ENCODE results near the gene FLOT1.
A peak's percentile ranks its signal among the peaks of the same experiment; 100 is the strongest.
"Not testable (repeated sequence)": the region's sequence is repeated elsewhere in the genome, so short reads cannot be mapped to it uniquely, and the experiment has no call there.

FLOT1 gene

DNA sequence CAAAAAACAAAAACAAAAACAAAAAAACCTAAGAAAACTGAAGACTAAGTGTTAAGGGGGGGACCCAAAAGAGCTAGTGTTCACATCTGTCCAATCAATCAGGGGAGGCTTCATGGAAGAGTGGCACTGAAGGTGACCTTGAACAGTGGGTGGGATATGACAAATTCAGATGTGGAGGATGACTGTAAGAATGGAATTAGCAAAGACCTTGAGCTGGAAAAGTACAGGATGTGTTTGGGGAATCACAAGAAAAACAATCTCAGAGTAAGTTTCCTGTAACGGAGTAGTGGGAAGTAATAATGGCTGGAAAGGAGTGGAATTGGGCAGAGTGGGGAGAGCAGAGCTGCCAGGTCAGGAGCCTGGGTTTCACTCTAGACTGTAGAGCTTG is 4.8 kb upstream of the FLOT1 start:
- DNase-seq (ENCODE audit: low read depth in 2 of 2) = no peak

DNA sequence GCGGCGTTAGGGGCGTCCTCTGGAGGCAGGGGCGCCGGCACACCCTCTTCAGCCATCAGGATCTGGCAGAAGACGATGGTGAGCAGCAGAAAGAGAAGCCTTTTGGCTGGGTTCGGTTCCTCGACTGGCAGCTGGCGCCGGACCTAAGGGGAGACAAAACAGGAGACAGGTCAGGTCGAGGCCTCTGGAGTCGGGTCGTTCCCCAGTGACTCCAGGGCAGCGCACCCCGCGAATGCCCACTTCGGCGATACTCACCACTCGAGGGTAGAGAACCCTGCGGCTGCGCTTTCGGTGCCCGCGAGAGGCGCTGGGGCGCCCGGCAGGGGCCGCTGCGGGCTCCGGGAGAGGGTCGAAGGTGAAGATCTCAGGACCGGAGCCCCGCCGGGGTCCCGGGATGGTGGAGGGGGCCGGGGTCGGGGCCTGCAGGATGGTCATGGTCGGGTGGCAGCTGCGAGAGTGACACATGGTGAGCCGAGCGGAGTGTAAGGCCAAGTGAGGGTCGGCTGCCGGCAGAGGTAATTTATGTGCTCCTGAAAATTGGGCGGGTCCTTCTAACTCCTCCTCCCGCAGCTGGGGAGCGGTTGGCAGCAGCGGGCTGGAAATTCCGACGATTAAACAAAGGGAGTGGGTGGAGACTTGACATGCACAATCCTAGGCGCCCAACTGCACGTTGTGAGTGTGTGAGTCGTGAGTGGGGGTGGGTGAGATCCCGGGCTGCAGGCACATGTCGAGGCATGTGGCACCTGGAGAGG is 1.7 kb upstream of the FLOT1 start, which contains the start of gene IER3:
Gene IER3 (minus strand): TSS at position 494 of the 752 bp plus-strand sequence. CDS start 29 bp downstream, at position 465.
- DNase-seq (ENCODE audit: low read depth in 2 of 2) = peak; percentile 85 to 87

DNA sequence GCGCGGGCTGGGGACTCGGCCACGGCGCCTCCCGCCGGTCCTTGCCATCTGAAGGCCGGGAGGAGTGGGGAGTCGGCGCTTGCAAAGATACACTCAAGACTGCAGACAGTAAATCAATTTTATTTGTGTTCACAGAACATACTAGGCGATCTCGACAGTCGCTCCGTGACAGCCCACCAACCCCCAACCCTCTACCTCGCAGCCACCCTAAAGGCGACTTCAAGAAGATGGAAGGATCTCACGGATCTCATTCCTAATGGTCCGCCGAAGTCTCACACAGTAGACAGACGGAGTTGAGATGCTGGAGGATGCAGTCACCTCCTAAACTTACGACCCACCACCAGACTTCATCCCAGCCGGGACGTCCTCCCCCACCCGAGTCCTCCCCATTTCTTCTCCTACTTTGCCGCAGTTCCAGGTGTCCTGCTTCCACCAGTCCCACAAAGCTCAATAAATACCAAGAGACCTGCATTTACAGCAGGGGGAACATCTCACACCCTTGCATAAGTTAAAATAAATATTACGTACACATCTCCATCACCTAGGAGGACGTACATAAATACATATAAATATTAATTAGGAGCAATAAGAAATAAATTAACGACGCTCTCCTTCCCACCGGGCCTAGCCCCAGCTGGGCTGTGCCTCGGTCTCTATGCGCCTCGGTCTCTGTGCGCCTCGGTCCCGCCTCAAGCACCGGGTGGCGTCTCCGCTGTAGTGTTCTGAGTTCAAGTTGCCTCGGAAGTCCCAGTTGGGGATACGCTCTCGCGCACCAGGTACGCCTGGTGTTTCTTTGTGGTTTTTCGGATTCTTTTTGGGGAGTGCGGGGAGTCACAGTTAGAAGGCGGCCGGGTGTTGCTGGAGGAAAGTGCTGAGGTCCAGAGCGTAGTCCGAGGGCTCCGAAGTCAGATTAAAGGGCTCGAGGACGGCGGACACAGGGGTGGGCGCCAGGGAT is 889 bp upstream of the FLOT1 start:
- no peak for DNase-seq (ENCODE audit: low read depth in 2 of 2)

DNA sequence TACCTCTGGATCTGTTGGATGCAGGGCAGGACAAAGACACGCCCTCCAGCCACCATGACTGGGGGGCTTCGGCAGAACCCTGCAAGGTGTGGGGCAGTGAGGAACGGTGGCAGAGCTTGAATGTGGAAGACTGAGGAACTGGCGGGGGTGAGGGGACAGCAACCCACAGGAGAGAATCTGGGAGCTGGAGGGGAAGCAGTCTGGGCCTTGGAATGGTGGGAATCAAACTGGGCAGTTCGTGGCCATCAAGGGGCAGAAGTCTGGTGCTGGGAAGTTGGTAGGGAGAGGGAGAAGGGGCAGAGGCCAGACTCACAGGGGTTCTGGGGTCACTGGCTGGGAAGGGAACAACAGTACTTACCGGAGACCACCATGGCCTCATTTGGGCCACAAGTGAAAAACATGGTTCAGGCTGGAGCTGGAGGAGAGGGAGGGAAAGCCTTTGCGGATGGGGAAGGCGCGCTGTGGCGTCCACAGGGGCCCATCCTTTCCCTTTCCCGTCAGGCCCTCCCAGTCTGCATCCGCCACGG is 635 bp downstream of the FLOT1 start:
- DNase-seq (ENCODE audit: low read depth in 2 of 2) = no peak

DNA sequence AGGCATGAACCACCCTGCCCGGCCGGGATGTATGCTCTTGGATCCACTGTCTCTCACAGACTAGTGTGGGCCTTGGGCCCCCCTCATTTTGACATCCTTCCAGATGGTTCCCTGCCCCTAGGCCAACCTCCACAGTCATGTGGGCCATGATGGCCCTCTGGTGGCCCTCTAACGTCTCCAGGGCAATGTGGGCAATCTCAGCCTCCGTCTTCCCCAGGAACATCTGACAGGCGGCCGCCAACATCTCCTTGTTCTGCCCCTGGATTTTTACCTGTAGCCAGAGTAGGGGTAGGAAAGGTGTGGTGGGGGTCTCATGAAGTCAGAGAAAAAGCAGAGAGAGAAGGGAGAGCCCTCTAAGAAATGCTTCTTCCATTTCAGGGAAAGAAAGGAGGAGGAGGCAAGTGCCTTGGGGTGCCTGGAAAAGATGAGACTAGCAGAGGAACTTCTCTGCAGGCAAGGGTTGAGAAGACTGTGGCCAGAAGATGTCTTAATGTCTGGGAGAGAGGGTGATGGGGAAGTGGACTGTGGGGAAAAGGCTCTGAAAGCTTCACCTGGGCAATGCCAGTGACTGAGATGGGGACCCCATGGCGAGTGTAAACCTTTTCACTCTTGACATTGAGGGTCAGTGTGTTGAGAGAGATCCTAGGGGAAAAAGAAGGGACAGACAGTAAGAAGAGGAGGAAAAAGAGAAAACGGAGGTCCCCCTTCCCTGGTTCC is 1.3 kb downstream of the FLOT1 start:
- no peak for DNase-seq (ENCODE audit: low read depth in 2 of 2)

DNA sequence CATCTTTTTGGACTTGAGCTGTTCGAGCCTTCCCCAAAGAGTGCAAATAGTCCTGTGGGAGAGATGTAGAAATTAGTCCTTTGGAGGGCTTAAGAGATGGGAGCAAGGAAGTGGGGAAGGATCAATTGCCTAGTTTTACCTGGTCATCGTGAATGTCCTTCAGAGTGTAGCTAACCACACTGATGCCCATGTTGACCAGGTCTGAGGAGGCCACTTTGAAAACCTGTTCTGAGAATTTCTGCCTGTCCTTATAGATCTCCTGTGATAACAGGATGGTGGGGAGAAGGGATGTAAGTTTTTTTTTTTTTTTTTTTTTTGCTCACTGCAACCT is 2.0 kb downstream of the FLOT1 start:
- DNase-seq (ENCODE audit: low read depth in 2 of 2) = no peak

DNA sequence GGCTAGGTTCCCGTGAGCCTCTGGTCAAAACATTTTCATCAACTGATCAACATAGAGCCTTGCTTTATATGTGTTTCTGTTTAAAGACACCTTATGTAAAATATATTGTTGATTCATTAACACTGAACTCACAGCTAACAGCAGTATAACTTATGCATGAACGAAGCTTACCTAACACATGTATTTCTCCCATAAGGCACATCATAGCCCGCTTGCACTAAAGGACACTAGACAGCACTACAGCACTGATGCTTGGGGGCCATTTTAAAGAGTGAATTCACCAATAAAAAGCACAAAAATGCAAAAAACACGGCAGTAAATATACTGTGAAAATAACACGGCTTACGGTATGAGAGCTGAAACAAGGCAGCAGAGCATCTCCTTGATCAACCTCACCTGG is 4.0 kb downstream of the FLOT1 start:
- DNase-seq (ENCODE audit: low read depth in 2 of 2) = no peak

DNA sequence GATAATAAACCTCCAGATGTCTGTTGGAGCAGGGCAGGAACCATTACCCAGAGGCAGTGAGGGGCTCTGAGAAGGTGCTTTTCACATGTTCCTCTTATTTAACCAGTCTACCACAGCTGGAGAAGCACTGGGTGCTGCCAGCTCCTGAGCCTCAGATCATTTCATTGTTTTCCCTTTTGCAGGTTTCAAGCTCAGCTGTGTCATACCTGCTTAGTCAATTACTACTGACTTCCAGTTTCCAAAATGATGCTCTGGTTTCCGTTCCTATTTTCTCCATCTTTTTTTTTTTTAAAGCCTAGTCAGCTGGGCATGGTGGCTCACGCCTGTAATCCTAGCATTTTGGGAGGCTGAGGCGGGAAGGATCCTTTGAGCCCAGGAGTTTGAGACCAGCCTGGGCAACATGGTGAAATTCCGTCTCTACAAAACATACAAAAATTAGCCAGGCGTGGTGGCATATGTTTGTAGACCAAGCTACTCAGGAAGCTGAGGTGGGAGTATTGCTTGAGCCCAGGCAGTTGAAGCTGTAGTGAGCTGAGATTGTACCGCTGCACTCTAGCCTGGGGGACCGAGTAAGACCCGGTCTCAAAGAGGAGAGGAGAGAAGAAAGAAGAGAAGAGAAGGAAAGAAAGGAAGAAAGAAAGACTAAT is 6.7 kb downstream of the FLOT1 start:
- no peak for DNase-seq (ENCODE audit: low read depth in 2 of 2)

DNA sequence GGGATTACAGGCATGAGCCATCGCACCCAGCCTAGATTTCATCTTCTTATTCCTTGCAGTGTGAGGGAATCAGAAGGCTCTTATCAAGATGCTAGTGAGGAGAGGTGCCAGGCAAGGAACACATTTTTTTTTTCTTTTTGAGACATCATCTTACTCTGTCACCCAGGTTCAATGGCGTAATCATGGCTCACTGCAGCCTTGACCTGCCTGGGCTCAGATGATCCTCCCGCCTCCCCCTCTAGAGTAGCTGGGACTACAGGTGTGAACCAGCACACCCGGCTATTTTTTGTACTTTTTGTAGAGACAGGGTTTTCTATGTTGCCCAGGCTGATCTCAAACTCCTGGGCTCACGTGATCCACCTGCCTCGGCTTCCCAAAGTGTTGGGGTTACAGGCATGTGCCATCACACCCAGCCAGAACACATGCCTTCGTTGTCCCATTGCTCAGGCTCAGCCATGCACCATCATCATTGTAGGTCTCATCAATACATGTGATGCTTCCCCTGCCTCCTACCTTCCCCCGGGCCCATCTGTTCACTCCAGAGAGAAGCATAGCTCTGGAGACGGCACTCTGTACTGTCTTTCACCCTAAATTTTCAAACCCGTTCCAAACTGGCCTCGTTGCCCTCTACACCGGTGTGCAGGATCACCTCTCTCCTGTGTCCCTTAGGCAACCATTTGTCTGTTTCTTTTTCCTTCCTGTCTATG is 10.1 kb downstream of the FLOT1 start:
- no peak for DNase-seq (ENCODE audit: low read depth in 2 of 2)

DNA sequence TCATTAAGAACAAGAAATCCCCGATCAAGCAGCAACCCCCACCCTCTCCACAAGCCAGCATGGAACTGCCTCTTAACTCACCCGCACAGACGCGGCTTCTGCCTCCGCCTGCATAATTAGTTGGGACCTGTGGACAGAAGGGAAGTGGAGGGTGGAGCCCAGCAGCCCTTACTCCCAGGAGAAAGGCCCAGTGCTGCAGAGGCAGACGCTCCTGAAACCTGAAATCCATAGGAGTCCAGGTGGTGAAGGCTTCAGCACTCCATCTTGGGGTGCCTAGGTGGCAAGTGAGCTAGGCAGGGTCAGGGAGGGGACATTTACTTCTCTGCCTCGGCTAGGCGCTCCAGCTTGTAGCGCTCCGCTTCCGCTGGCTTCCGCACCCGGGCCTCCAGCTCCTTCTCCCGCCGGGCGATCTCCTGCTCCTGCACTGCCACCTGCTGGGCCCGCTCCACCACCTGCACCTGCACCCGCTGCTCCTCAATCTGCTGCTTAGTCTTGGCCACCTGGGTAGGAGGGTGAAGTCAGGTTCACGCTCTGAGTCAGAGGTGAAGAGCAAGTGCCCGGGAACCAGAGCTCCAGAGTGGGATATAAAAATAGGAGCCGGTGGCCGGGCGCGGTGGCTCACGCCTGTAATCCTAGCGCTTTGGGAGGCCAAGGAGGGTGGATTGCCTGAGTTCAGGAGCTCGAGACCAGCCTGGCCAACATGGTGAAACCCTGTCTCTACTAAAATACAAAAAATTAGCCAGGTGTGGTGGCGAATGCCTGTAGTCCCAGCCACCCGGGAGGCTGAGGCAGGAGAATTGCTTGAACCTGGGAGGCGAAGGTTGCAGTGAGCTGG is 11.7 kb downstream of the FLOT1 start:
- DNase-seq (ENCODE audit: low read depth in 2 of 2) = peak; percentile 82 to 86

DNA sequence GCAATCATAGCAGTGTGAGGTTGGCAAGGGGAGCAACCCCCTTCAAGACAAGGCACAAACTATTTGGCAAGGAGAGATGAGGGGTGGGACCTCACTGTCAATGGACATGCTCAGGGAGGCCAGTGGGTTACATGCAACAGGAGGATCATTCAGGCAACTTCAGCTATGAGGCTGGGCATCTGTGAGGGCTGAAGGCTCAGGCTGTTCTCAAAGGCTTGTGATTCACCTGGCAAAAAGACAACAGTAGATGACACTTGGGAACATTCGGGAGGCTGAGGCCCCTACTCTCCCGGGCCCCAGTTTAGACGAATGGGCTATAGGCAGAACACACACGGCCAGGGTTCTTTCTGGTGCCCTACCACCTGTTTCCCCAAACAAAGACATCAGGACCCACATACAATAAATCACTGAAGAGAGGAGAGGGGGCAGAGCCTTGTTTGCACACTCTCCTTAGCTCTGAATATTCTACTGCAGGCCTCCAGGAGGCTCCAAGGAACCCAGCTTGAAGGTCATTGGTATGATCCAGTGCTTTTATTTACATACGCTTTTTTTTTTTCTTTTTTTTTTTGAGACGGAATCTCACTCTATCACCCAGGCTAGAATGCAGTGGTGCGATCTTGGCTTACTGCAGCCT is 14.4 kb downstream of the FLOT1 start:
- DNase-seq (ENCODE audit: low read depth in 2 of 2) = no peak

DNA sequence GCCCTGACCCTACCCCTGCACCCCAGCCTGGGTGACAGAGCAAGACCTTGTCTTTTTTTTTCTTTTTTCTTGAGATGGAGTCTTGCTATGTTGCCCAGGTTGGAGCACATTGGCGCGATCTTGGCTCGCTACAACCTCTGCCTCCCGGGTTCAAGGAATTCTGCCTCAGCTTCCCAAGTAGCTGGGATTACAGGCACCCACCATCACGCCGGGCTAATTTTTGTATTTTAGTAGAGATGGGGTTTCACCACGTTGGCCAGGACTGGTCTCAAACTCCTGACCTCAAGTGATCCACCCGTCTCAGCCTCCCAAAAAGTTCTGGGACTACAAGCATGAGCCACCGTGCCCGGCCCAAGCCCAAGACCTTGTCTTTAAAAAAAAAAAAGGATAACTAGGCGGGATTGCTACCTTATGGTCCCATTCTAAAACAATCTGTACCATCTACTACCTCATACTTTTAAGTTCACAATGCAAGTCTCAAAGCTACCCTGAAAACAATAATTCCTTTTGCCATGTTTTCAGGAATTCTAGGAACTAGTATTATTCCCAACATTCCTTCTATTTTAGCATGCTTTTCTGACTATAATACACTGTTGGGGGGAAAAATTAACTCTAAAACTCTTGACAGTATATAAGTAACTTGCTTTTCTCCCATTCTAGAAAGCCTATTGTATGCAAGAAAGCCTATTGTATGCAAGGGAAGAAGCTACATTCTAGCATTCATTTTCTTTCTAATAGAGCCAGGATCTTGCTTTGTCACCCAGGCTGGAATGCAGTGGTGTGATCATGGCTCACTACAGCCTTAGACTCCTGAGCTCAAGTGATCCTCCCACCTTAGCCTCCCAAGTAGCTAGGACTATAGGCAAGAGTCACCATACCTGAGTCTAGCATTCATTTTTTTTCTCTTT is 15.7 kb downstream of the FLOT1 start:
- no peak for DNase-seq (ENCODE audit: low read depth in 2 of 2)

DNA sequence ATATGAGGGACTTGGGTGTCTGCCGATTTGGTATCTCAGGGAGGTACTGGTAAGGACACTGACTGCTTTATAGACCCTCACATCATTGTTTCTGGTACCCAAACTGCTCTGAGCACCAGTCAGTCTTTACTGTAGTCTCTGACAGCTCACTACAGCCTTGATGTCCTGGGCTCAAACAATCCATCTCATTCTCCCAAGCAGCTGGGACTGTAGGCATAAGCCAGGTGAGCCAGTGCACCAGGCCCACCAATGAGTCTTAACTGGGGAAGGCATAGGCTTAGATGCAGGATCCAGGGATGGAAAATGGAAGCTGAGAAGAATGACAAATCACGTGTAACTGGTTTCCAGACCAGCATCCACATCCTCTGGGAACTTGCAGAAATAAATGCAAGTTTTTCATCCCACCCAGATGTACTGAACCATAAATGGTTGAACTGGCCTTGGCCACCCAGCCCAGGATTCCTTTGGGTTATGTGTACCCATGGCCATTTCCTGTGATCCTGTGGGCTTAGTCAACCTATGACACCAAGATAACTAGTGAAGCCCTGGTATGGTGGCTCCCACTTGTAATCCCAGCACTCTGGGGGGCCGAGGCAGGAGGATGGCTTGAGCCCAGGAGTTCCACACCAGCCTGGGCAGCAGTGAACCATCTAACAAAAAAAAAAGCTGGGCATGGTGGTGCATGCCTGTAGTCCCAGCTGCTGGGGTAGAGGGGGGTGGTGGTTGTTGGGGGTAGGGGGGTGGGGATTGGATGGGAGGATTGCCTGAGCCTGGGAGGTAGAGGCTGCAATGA is 16.6 kb downstream of the FLOT1 start:
- no peak for DNase-seq (ENCODE audit: low read depth in 2 of 2)

DNA sequence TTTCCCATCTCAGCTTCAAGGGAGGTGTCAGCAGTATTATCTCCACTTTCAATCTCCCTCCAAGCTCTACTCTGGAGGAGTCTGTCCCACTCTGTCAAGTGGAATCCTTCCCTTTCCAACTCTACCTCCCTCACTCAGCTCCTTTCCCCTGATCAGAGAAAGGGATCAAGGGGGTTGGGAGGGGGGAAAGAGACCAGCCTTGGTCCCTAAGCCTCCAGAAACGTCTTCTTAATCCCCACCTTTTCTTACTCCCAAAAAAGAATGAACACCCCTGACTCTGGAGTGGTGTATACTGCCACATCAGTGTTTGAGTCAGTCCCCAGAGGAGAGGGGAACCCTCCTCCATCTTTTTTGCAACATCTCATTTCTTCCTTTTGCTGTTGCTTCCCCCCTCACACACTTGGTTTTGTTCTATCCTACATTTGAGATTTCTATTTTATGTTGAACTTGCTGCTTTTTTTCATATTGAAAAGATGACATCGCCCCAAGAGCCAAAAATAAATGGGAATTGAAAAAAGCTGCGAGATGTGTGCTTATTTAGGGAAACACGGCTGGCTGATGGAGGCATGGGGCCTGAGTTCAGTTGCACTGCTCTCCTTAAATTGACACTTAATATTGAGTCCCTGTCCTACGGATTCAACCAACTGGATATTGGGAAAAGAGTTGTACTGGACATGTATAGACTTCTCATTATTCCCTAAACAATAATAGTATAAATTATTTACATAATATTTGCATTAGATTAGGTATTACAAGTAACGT is 17.4 kb downstream of the FLOT1 start:
- DNase-seq (ENCODE audit: low read depth in 2 of 2) = no peak

DNA sequence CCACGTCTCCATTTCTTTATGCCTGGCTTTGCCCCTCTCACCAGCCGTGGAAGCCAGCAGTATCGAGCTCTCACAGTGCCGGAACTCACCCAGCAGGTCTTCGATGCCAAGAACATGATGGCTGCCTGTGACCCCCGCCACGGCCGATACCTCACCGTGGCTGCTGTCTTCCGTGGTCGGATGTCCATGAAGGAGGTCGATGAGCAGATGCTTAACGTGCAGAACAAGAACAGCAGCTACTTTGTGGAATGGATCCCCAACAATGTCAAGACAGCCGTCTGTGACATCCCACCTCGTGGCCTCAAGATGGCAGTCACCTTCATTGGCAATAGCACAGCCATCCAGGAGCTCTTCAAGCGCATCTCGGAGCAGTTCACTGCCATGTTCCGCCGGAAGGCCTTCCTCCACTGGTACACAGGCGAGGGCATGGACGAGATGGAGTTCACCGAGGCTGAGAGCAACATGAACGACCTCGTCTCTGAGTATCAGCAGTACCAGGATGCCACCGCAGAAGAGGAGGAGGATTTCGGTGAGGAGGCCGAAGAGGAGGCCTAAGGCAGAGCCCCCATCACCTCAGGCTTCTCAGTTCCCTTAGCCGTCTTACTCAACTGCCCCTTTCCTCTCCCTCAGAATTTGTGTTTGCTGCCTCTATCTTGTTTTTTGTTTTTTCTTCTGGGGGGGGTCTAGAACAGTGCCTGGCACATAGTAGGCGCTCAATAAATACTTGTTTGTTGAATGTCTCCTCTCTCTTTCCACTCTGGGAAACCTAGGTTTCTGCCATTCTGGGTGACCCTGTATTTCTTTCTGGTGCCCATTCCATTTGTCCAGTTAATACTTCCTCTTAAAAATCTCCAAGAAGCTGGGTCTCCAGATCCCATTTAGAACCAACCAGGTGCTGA is 18.4 kb downstream of the FLOT1 start:
- not testable (repeated sequence) for DNase-seq (ENCODE audit: low read depth in 2 of 2)

All from stimulated activated CD4-positive, alpha-beta T cell treated with anti-CD3 and anti-CD28 coated beads, Interleukin-15, amount 100 ng/mL, for 48 hours (primary cell).